ENCODE data around the gene TINAGL1. TPM values are rescaled to one million over a fixed set of nuclear protein-coding genes. Genes with fewer than 3 reads are reported as not detected.

Gene TINAGL1
- total RNA-seq, 2 donors from 2014 or later = 116 to 130 TPM

DNA sequence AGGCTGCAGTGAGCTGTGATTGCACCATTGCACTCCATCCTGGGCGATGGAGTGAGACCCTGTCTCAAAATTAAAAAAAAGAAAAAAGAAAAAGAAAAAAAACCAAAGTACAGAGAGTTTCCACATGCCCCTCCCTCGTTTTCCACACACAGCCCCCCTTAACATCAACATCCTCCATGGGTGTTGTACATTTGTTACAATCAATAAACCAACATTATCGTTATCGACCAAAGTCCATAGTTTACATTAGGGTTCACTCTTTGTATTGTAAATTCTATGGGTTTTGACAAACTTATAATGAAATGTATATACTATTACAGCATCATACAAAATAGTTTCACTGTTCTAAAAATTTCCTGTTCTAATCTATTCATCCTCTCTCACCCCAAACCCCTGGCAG is 15.9 kb upstream of the TINAGL1 start:
- peaks cover 7% of the 10 kb centered on the region for H3K4me1 ChIP-seq
- TF ChIP-seq, protein P1, sequence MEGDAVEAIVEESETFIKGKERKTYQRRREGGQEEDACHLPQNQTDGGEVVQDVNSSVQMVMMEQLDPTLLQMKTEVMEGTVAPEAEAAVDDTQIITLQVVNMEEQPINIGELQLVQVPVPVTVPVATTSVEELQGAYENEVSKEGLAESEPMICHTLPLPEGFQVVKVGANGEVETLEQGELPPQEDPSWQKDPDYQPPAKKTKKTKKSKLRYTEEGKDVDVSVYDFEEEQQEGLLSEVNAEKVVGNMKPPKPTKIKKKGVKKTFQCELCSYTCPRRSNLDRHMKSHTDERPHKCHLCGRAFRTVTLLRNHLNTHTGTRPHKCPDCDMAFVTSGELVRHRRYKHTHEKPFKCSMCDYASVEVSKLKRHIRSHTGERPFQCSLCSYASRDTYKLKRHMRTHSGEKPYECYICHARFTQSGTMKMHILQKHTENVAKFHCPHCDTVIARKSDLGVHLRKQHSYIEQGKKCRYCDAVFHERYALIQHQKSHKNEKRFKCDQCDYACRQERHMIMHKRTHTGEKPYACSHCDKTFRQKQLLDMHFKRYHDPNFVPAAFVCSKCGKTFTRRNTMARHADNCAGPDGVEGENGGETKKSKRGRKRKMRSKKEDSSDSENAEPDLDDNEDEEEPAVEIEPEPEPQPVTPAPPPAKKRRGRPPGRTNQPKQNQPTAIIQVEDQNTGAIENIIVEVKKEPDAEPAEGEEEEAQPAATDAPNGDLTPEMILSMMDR (IDR thresholded peaks at IDR 0.05) = no peak
- no peak overlapping the region for H3K4me3 ChIP-seq
- no peaks in the 10 kb centered on the region for H3K27me3 ChIP-seq
- H3K36me3 ChIP-seq = no peaks in the 10 kb centered on the region
- H3K27ac ChIP-seq = no peak overlapping the region
- intact Hi-C loops (cut with DNase I) = no loop called here
- H3K9ac ChIP-seq (ENCODE audit: low read depth in 2 of 2, low read length in 2 of 2) = no peak overlapping the region
- DNase-seq = no peak
- no peaks in the 10 kb centered on the region for H3K9me3 ChIP-seq

- Histone ChIP-seq H3K27ac (peak overlapping the region; percentile 14), H3K4me3 (no peak overlapping the region), H3K27me3 (no peaks in the 10 kb centered on the region), H3K36me3 (no peaks in the 10 kb centered on the region), H3K9me3 (no peaks in the 10 kb centered on the region), H3K4me1 (peaks cover 7% of the 10 kb centered on the region), H3K9ac (ENCODE audit: low read depth in 2 of 2, low read length in 2 of 2) (no peak overlapping the region)
- TF ChIP-seq, protein P1 (IDR thresholded peaks at IDR 0.05) = no peak
- DNase-seq = no peak
- intact Hi-C loops (cut with DNase I) = no loop called here
Observed at GRCh38 chr1:31562707-31563360, 13.5 kb upstream of the TINAGL1 start.

- no peak for DNase-seq
- Histone ChIP-seq H3K27ac (no peak overlapping the region), H3K36me3 (no peaks in the 10 kb centered on the region), H3K9me3 (no peaks in the 10 kb centered on the region), H3K9ac (ENCODE audit: low read depth in 2 of 2, low read length in 2 of 2) (no peak overlapping the region), H3K4me1 (peaks cover 7% of the 10 kb centered on the region), H3K27me3 (no peaks in the 10 kb centered on the region), H3K4me3 (no peak overlapping the region)
- intact Hi-C loops (cut with DNase I) = loop anchor here (1.0 kb wide), 1 partner anchor 30 kb away; no protein-coding TSS in a partner anchor
- TF ChIP-seq, protein P1 (IDR thresholded peaks at IDR 0.05) = no peak
Observed at GRCh38 chr1:31564606-31564989, 11.7 kb upstream of the TINAGL1 start.

DNA sequence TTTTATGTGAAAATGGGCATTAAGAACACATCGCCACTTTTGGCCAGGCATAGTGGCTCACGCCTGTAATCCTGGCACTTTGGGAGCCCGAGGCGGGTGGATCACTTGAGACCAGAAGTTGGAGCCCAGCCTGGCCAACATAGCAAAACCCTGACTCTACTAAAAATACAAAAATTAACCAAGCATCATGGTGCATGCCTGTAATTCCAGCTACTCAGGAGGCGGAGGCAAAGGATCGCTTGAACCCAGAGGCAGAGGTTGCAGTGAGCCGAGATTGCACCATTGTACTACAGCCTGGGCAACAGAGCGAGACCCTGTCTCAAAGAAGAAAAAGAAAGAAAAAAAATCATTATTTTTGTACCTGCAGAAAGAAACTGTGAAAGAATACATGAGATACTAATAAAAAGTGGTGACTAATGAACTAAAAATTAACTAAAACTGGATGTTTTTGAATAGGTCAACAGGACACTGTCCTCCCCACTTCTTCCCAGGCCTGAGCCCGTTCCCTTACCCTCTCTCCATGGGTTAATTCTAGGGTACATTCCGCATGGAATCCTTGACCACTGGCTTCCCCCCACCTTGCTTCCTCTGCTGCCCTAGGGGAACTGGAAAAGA is 8.3 kb upstream of the TINAGL1 start:
- TF ChIP-seq, protein P1 (IDR thresholded peaks at IDR 0.05) = no peak
- Histone ChIP-seq H3K4me1 (peaks cover 9% of the 10 kb centered on the region), H3K9me3 (no peaks in the 10 kb centered on the region), H3K27me3 (no peaks in the 10 kb centered on the region), H3K27ac (no peak overlapping the region), H3K9ac (ENCODE audit: low read depth in 2 of 2, low read length in 2 of 2) (no peak overlapping the region), H3K4me3 (no peak overlapping the region), H3K36me3 (no peaks in the 10 kb centered on the region)
- DNase-seq = peak; percentile 10
- intact Hi-C loops (cut with DNase I) = no loop called here

- no peaks in the 10 kb centered on the region for H3K36me3 ChIP-seq
- intact Hi-C loops (cut with DNase I) = no loop called here
- no peak overlapping the region for H3K4me3 ChIP-seq
- peak; percentile 14 for DNase-seq
- TF ChIP-seq, protein P1 (IDR thresholded peaks at IDR 0.05) = no peak
- peaks cover 9% of the 10 kb centered on the region for H3K4me1 ChIP-seq
- H3K9me3 ChIP-seq = no peaks in the 10 kb centered on the region
- no peak overlapping the region for H3K9ac ChIP-seq (ENCODE audit: low read depth in 2 of 2, low read length in 2 of 2)
- no peak overlapping the region for H3K27ac ChIP-seq
- H3K27me3 ChIP-seq = no peaks in the 10 kb centered on the region
Observed at GRCh38 chr1:31568895-31569595, 7.3 kb upstream of the TINAGL1 start.

Measured in colonic mucosa (tissue), 4 donors.